Activated CD4-positive, alpha-beta T cell treated with anti-CD3 and anti-CD28 coated beads for 36 hours (primary cell): ENCODE results near the gene ASPSCR1. TPM values are rescaled to one million over a fixed set of nuclear protein-coding genes. Genes with fewer than 3 reads are reported as not detected.
A peak's percentile ranks its signal among the peaks of the same experiment; 100 is the strongest.
"Not testable (repeated sequence)": the region's sequence is repeated elsewhere in the genome, so short reads cannot be mapped to it uniquely, and the experiment has no call there.

Experiments
- ATAC-seq: fragments of 200-7000 bp; cut with Tn5 transposase; one replicate; pipeline ENCODE4 v1.10.0; 2021; ENCODE audit warnings: mild to moderate bottlenecking, moderate library complexity
- CTCF ChIA-PET: fragments of 350-600 bp; sonication (Branson Sonifier 250); formaldehyde crosslinking; loops from one replicate; lab custom pipeline; 2021; ENCODE audit warnings: antibody characterized with exemption; lab: Charles Lee
- POLR2A ChIA-PET: fragments of 350-600 bp; sonication (Branson Sonifier 250); formaldehyde crosslinking; loops from one replicate; lab custom pipeline; 2021; ENCODE audit warnings: antibody characterized with exemption, inconsistent platforms; lab: Charles Lee
- DNase-seq: peaks from one replicate; pipeline ENCODE4 v3.0.0-alpha.2; 2020
- H3K27ac Mint-ChIP-seq: one replicate; pipeline ENCODE4 v1.8.0; 2021; ENCODE audit warnings: mixed read lengths
- H3K27me3 Mint-ChIP-seq: one replicate; pipeline ENCODE4 v1.8.0; 2021; ENCODE audit warnings: mixed read lengths
- H3K36me3 Mint-ChIP-seq: one replicate; pipeline ENCODE4 v1.8.0; 2021; ENCODE audit warnings: low read depth, mixed read lengths
- H3K4me1 Mint-ChIP-seq: one replicate; pipeline ENCODE4 v1.8.0; 2021; ENCODE audit warnings: mixed read lengths
- H3K4me3 Mint-ChIP-seq: one replicate; pipeline ENCODE4 v1.8.0; 2021; ENCODE audit warnings: mild to moderate bottlenecking, moderate library complexity, mixed read lengths
- H3K9me3 Mint-ChIP-seq: one replicate; pipeline ENCODE4 v1.8.0; 2021; ENCODE audit warnings: low read depth, mixed read lengths
- intact Hi-C, 2 experiments: fragments of 100-400 bp; cut with DNase I in 1 of 2; cut with micrococcal nuclease in 1 of 2; formaldehyde crosslinking; loops; one replicate each; pipeline versions ENCODE4 v1.14.2 to v1.15.1; 2022 to 2024; cut with DNase I, micrococcal nuclease
- total RNA-seq, 2 experiments: library from RNA; stranded (reverse); gene quantifications; one replicate each; pipeline ENCODE4 v1.2.3, GENCODE V29; 2021

ASPSCR1 gene
- total RNA-seq, 2 experiments from 2014 or later = 23.3 to 26.5 TPM

GRCh38 chr17:82034371-82035011 lies 57.1 kb downstream of the ASPSCR1 start:
- intact Hi-C loops = loop anchor here in 1 of 2 experiments (5.0 to 10.0 kb wide), 2 partner anchors 290 to 463 kb away; no protein-coding TSS in a partner anchor
- Mint-ChIP-seq H3K27ac (no peak overlapping the region), H3K4me3 (no peak overlapping the region), H3K36me3 (peaks cover 10% of the 10 kb centered on the region), H3K27me3 (no peaks in the 10 kb centered on the region), H3K9me3 (no peaks in the 10 kb centered on the region), H3K4me1 (peaks cover 29% of the 10 kb centered on the region)
- POLR2A ChIA-PET = interaction anchor here (0.7 to 1.2 kb wide), 3 partner anchors 8 to 269 kb away, joined by 3 read pairs; partner anchors contain the start of genes CENPX and LRRC45
- no peak for DNase-seq
- ATAC-seq = no peak
- CTCF ChIA-PET = interaction anchor here (1.1 to 1.8 kb wide), 2 partner anchors 12 to 132 kb away, joined by 4 to 7 read pairs; partner anchors contain the start of genes CENPX and LRRC45

- H3K36me3 Mint-ChIP-seq = peaks cover 7% of the 10 kb centered on the region
- ChIA-PET POLR2A (interaction anchor here (0.7 to 1.2 kb wide), 4 partner anchors 9 to 284 kb away, joined by 3 to 10 read pairs (median 3); partner anchors contain the start of genes CENPX and LRRC45), CTCF (interaction anchor here (0.6 to 1.8 kb wide), 4 partner anchors 13 to 131 kb away, joined by 3 to 7 read pairs (median 4); partner anchors contain the start of genes CENPX and LRRC45)
- no peaks in the 10 kb centered on the region for H3K27me3 Mint-ChIP-seq
- peaks cover 25% of the 10 kb centered on the region for H3K4me1 Mint-ChIP-seq
- H3K9me3 Mint-ChIP-seq = no peaks in the 10 kb centered on the region
- H3K27ac Mint-ChIP-seq = peak overlapping the region; percentile 31
- H3K4me3 Mint-ChIP-seq = peak overlapping the region; percentile 82
- no peak for ATAC-seq
- DNase-seq = no peak
- intact Hi-C loops = loop anchor here in 1 of 2 experiments (10.0 kb wide), 1 partner anchor 289 kb away; no protein-coding TSS in a partner anchor
Observed at GRCh38 chr17:82035488-82035887, 58.1 kb downstream of the ASPSCR1 start.

GRCh38 chr17:82035956-82036633 lies 58.7 kb downstream of the ASPSCR1 start:
- Mint-ChIP-seq H3K27ac (no peak overlapping the region), H3K9me3 (no peaks in the 10 kb centered on the region)
- POLR2A ChIA-PET = interaction anchor here (0.6 to 0.9 kb wide), 2 partner anchors 284 to 332 kb away, joined by 3 to 10 read pairs; no protein-coding TSS in a partner anchor

GRCh38 chr17:82036634-82037091 lies 59.2 kb downstream of the ASPSCR1 start:
- Mint-ChIP-seq H3K9me3 (no peaks in the 10 kb centered on the region), H3K4me1 (peaks cover 23% of the 10 kb centered on the region), H3K27ac (peak overlapping the region; percentile 65), H3K36me3 (peaks cover 7% of the 10 kb centered on the region), H3K4me3 (peak overlapping the region; percentile 82), H3K27me3 (no peaks in the 10 kb centered on the region)
- CTCF ChIA-PET = interaction anchor here (0.9 to 1.2 kb wide), 2 partner anchors 69 to 77 kb away, joined by 3 read pairs; no protein-coding TSS in a partner anchor
- DNase-seq = no peak
- no peak for ATAC-seq
- intact Hi-C loops = loop anchor here (1.0 to 10.0 kb wide), 15 partner anchors 13 to 414 kb away; partner anchors contain the start of genes LRRC45 (in 2 of the 2), ASPSCR1 (in 1 of the 2), CENPX (in 1 of the 2) and CYBC1 (in 1 of the 2)
- POLR2A ChIA-PET = interaction anchor here (0.6 kb wide), 1 partner anchor 332 kb away, joined by 3 read pairs; no protein-coding TSS in a partner anchor

More at GRCh38 chr17:82035956-82036633, 58.7 kb downstream of the ASPSCR1 start:
- H3K36me3 Mint-ChIP-seq = peaks cover 7% of the 10 kb centered on the region
- CTCF ChIA-PET = interaction anchor here (0.9 to 1.8 kb wide), 4 partner anchors 13 to 77 kb away, joined by 3 to 7 read pairs (median 3); partner anchors contain the start of genes CENPX and LRRC45
- peak overlapping the region; percentile 82 for H3K4me3 Mint-ChIP-seq
- intact Hi-C loops = loop anchor here (2.0 to 10.0 kb wide), 3 partner anchors 13 to 415 kb away; partner anchors contain the start of genes CENPX (in 1 of the 2), CYBC1 (in 1 of the 2) and LRRC45 (in 1 of the 2)
- ATAC-seq (no peak), DNase-seq (no peak)
- peaks cover 23% of the 10 kb centered on the region for H3K4me1 Mint-ChIP-seq
- H3K27me3 Mint-ChIP-seq = no peaks in the 10 kb centered on the region

- intact Hi-C loops = loop anchor here (1.0 to 10.0 kb wide), 15 partner anchors 14 to 414 kb away; partner anchors contain the start of genes LRRC45 (in 2 of the 2), ASPSCR1 (in 1 of the 2), CENPX (in 1 of the 2) and CYBC1 (in 1 of the 2)
- Mint-ChIP-seq H3K4me1 (peaks cover 23% of the 10 kb centered on the region), H3K27ac (peak within 1 kb of the TSS; percentile 80), H3K36me3 (peaks cover 7% of the 10 kb centered on the region), H3K9me3 (no peaks in the 10 kb centered on the region), H3K27me3 (no peaks in the 10 kb centered on the region), H3K4me3 (peak within 1 kb of the TSS; percentile 82)
- peak; percentile 97 for DNase-seq
- ATAC-seq = peak; percentile 97
- ChIA-PET CTCF (interaction anchor here (0.6 to 1.2 kb wide), 17 partner anchors 9 to 169 kb away, joined by 3 to 16 read pairs (median 4); partner anchors contain the start of genes CENPX, DUS1L, FASN and LRRC45), POLR2A (interaction anchor here (0.6 to 1.1 kb wide), 7 partner anchors 15 to 333 kb away, joined by 3 to 11 read pairs (median 3); partner anchors contain the start of genes CENPX, FASN and LRRC45)
Observed at GRCh38 chr17:82037092-82037888, 59.9 kb downstream of the ASPSCR1 start, which contains the start of gene DCXR. Gene DCXR (minus strand): TSS chr17:82037697. CDS start chr17:82037682, 15 bp downstream.

GRCh38 chr17:82037889-82038195 lies 60.4 kb downstream of the ASPSCR1 start:
- CTCF ChIA-PET = interaction anchor here (0.6 to 1.2 kb wide), 17 partner anchors 10 to 168 kb away, joined by 3 to 16 read pairs (median 4); partner anchors contain the start of genes CENPX, DUS1L, FASN and LRRC45
- POLR2A ChIA-PET = interaction anchor here (0.7 to 1.1 kb wide), 5 partner anchors 15 to 168 kb away, joined by 3 to 11 read pairs (median 3); partner anchors contain the start of genes CENPX, FASN and LRRC45
- intact Hi-C loops = loop anchor here (1.0 to 10.0 kb wide), 15 partner anchors 13 to 413 kb away; partner anchors contain the start of genes LRRC45 (in 2 of the 2), ASPSCR1 (in 1 of the 2), CENPX (in 1 of the 2) and CYBC1 (in 1 of the 2)

GRCh38 chr17:82038796-82039409 lies 61.5 kb downstream of the ASPSCR1 start:
- POLR2A ChIA-PET, DNase-seq, H3K36me3 Mint-ChIP-seq, H3K27me3 Mint-ChIP-seq, H3K27ac Mint-ChIP-seq, H3K9me3 Mint-ChIP-seq, H3K4me3 Mint-ChIP-seq, ATAC-seq: not testable (repeated sequence)
- peaks cover 23% of the 10 kb centered on the region for H3K4me1 Mint-ChIP-seq
- intact Hi-C loops = loop anchor here in 1 of 2 experiments (10.0 kb wide), 1 partner anchor 286 kb away; no protein-coding TSS in a partner anchor
- CTCF ChIA-PET = interaction anchor here (0.6 kb wide), 1 partner anchor 21 kb away, joined by 3 read pairs; no protein-coding TSS in a partner anchor

More at GRCh38 chr17:82037889-82038195, 60.4 kb downstream of the ASPSCR1 start:
- Mint-ChIP-seq H3K9me3 (no peaks in the 10 kb centered on the region), H3K4me1 (peaks cover 23% of the 10 kb centered on the region), H3K4me3 (peak overlapping the region; percentile 82), H3K36me3 (peaks cover 7% of the 10 kb centered on the region), H3K27me3 (no peaks in the 10 kb centered on the region), H3K27ac (peak overlapping the region; percentile 44)
- ATAC-seq = no peak
- no peak for DNase-seq

GRCh38 chr17:82039695-82040299 lies 62.4 kb downstream of the ASPSCR1 start:
- ATAC-seq = no peak
- CTCF ChIA-PET = interaction anchor here (1.3 to 1.8 kb wide), 2 partner anchors 9 to 80 kb away, joined by 3 to 9 read pairs; no protein-coding TSS in a partner anchor
- intact Hi-C loops = loop anchor here in 1 of 2 experiments (10.0 kb wide), 1 partner anchor 285 kb away; no protein-coding TSS in a partner anchor

More at GRCh38 chr17:82039695-82040299, 62.4 kb downstream of the ASPSCR1 start:
- H3K4me3 Mint-ChIP-seq = no peak overlapping the region
- no peaks in the 10 kb centered on the region for H3K27me3 Mint-ChIP-seq
- DNase-seq = no peak
- POLR2A ChIA-PET = no interaction called here
- H3K4me1 Mint-ChIP-seq = peaks cover 23% of the 10 kb centered on the region
- H3K9me3 Mint-ChIP-seq = no peaks in the 10 kb centered on the region
- H3K27ac Mint-ChIP-seq = no peak overlapping the region
- peaks cover 7% of the 10 kb centered on the region for H3K36me3 Mint-ChIP-seq
